ENCODE data around the gene CLCN4. TPM values are rescaled to one million over a fixed set of nuclear protein-coding genes. Genes with fewer than 3 reads are reported as not detected.

CLCN4 gene
- total RNA-seq, 3 donors from 2014 or later, result 2.9 to 4.7 (median 3.7) TPM

- no peaks in the 10 kb centered on the region for H3K36me3 ChIP-seq
- intact Hi-C loops (cut with DNase I; ENCODE audit: low total_unique reads), result no loop called here
- TF ChIP-seq CTCF (IDR thresholded peaks at IDR 0.05) (no peak), POLR2AphosphoS5 (IDR thresholded peaks at IDR 0.05) (no peak), POLR2A (IDR thresholded peaks at IDR 0.05) (no peak)
- no peaks in the 10 kb centered on the region for H3K4me1 ChIP-seq
- H3K9me3 ChIP-seq, result peaks cover 0 to 7% of the 10 kb centered on the region in 2 donors
- no peak overlapping the region for H3K27ac ChIP-seq
- no peak overlapping the region for H3K4me3 ChIP-seq
- H3K27me3 ChIP-seq, result peaks cover 0 to 8% of the 10 kb centered on the region in 2 donors
- no peak for DNase-seq (ENCODE audit: low spot score in 2 of 2)
Measured at GRCh38 chrX:10143071-10143983, 13.4 kb upstream of the CLCN4 start.

- no peak for TF ChIP-seq POLR2A (IDR thresholded peaks at IDR 0.05)
- no peak for TF ChIP-seq CTCF (IDR thresholded peaks at IDR 0.05)
- TF ChIP-seq POLR2AphosphoS5 (IDR thresholded peaks at IDR 0.05), result no peak
- Histone ChIP-seq H3K36me3 (no peaks in the 10 kb centered on the region), H3K4me3 (no peak overlapping the region), H3K27ac (no peak overlapping the region), H3K4me1 (no peaks in the 10 kb centered on the region), H3K27me3 (peaks cover 0 to 30% of the 10 kb centered on the region in 2 donors), H3K9me3 (peaks cover 0 to 7% of the 10 kb centered on the region in 2 donors)
- intact Hi-C loops (cut with DNase I; ENCODE audit: low total_unique reads), result no loop called here
- DNase-seq (ENCODE audit: low spot score in 2 of 2), result no peak
Measured at GRCh38 chrX:10146346-10146745, 10.4 kb upstream of the CLCN4 start.

- Histone ChIP-seq H3K9me3 (no peaks in the 10 kb centered on the region), H3K4me1 (no peaks in the 10 kb centered on the region), H3K4me3 (no peak overlapping the region), H3K27me3 (peaks cover 0 to 51% of the 10 kb centered on the region in 2 donors), H3K27ac (no peak overlapping the region), H3K36me3 (no peaks in the 10 kb centered on the region)
- intact Hi-C loops (cut with DNase I; ENCODE audit: low total_unique reads), result no loop called here
- TF ChIP-seq POLR2AphosphoS5 (IDR thresholded peaks at IDR 0.05) (no peak), CTCF (IDR thresholded peaks at IDR 0.05) (no peak), POLR2A (IDR thresholded peaks at IDR 0.05) (no peak)
- no peak for DNase-seq (ENCODE audit: low spot score in 2 of 2)
Measured at GRCh38 chrX:10152086-10152485, 4.7 kb upstream of the CLCN4 start.

- no peak overlapping the region for H3K27ac ChIP-seq
- TF ChIP-seq POLR2AphosphoS5 (IDR thresholded peaks at IDR 0.05) (no peak), POLR2A (IDR thresholded peaks at IDR 0.05) (no peak), CTCF (IDR thresholded peaks at IDR 0.05) (no peak)
- H3K36me3 ChIP-seq, result no peaks in the 10 kb centered on the region
- H3K9me3 ChIP-seq, result no peaks in the 10 kb centered on the region
- H3K27me3 ChIP-seq, result peaks cover 0 to 67% of the 10 kb centered on the region in 2 donors
- DNase-seq (ENCODE audit: low spot score in 2 of 2), result no peak
- intact Hi-C loops (cut with DNase I; ENCODE audit: low total_unique reads), result no loop called here
- no peaks in the 10 kb centered on the region for H3K4me1 ChIP-seq
- no peak overlapping the region for H3K4me3 ChIP-seq
Measured at GRCh38 chrX:10155137-10155536, 1.6 kb upstream of the CLCN4 start.

GRCh38 chrX:10157032-10157341 lies 212 bp downstream of the CLCN4 start:
- intact Hi-C loops (cut with DNase I; ENCODE audit: low total_unique reads), result no loop called here
- H3K4me1 ChIP-seq, result no peaks in the 10 kb centered on the region
- peak overlapping the region; percentile 69 to 80 for H3K27ac ChIP-seq
- H3K36me3 ChIP-seq, result no peaks in the 10 kb centered on the region
- peaks cover 0 to 64% of the 10 kb centered on the region in 2 donors for H3K27me3 ChIP-seq
- TF ChIP-seq CTCF (IDR thresholded peaks at IDR 0.05), result no peak
- TF ChIP-seq POLR2AphosphoS5 (IDR thresholded peaks at IDR 0.05), result no peak
- no peak for TF ChIP-seq POLR2A (IDR thresholded peaks at IDR 0.05)
- H3K9me3 ChIP-seq, result no peaks in the 10 kb centered on the region
- DNase-seq (ENCODE audit: low spot score in 2 of 2), result no peak
- peak overlapping the region; percentile 32 to 61 (median 46) for H3K4me3 ChIP-seq

Measured in breast epithelium (tissue), 4 donors.